ENCODE measurements around the gene PTPDC1.

DNA sequence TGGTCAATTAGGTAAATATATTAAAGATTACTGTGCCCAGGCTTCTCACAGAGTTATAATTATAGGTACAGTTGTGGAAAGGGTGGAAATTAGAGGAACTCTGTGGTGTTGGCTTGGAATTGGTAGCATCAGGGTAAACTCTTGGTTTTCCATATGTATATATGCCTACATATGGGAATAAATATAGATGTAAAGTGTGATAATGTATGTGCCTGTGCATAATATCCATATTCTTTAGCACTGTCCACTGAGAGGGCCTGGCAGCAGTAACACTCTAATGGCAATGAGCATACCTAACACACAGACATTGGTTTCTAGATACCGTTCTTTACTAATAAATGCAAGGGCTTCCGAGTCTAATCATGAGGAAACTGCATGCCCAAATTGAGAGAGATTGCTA is 4.0 kb upstream of the PTPDC1 start:
- TF ChIP-seq, protein P1, sequence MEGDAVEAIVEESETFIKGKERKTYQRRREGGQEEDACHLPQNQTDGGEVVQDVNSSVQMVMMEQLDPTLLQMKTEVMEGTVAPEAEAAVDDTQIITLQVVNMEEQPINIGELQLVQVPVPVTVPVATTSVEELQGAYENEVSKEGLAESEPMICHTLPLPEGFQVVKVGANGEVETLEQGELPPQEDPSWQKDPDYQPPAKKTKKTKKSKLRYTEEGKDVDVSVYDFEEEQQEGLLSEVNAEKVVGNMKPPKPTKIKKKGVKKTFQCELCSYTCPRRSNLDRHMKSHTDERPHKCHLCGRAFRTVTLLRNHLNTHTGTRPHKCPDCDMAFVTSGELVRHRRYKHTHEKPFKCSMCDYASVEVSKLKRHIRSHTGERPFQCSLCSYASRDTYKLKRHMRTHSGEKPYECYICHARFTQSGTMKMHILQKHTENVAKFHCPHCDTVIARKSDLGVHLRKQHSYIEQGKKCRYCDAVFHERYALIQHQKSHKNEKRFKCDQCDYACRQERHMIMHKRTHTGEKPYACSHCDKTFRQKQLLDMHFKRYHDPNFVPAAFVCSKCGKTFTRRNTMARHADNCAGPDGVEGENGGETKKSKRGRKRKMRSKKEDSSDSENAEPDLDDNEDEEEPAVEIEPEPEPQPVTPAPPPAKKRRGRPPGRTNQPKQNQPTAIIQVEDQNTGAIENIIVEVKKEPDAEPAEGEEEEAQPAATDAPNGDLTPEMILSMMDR (conservative IDR thresholded peaks at IDR 0.05; ENCODE audit: low read length): no peak
- TF ChIP-seq EZH2phosphoT487 (IDR thresholded peaks at IDR 0.05; ENCODE audit: borderline replicate concordance): no peak

Measured in Loucy (cell line).